HL-60 (cell line): ENCODE results near the gene SAE1.

Experiments used
- POLR2AphosphoS5 ChIP-seq: IDR thresholded peaks from 2 replicates; pipeline ENCODE4 v1.6.1; 2012; ENCODE audit warnings: low read depth
- REST ChIP-seq: IDR thresholded peaks from 2 replicates; pipeline ENCODE4 v1.6.1; 2012; ENCODE audit warnings: low read depth; ENCODE audit not compliant: insufficient replicate concordance
- SPI1 ChIP-seq: IDR thresholded peaks from 2 replicates; pipeline ENCODE4 v1.6.1; 2012; ENCODE audit warnings: low read depth, mild to moderate bottlenecking, borderline replicate concordance
- TF ChIP-seq, protein P1 (sequence below): IDR thresholded peaks from one replicate; pipeline ENCODE4 v1.5.1; 2011; ENCODE audit warnings: low read length, control low read depth, inconsistent platforms; ENCODE audit not compliant: insufficient read depth

GRCh38 chr19:47239610-47240296 lies 109.1 kb downstream of the SAE1 start:
- TF ChIP-seq, protein P1, sequence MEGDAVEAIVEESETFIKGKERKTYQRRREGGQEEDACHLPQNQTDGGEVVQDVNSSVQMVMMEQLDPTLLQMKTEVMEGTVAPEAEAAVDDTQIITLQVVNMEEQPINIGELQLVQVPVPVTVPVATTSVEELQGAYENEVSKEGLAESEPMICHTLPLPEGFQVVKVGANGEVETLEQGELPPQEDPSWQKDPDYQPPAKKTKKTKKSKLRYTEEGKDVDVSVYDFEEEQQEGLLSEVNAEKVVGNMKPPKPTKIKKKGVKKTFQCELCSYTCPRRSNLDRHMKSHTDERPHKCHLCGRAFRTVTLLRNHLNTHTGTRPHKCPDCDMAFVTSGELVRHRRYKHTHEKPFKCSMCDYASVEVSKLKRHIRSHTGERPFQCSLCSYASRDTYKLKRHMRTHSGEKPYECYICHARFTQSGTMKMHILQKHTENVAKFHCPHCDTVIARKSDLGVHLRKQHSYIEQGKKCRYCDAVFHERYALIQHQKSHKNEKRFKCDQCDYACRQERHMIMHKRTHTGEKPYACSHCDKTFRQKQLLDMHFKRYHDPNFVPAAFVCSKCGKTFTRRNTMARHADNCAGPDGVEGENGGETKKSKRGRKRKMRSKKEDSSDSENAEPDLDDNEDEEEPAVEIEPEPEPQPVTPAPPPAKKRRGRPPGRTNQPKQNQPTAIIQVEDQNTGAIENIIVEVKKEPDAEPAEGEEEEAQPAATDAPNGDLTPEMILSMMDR, result no peak
- TF ChIP-seq POLR2AphosphoS5, result no peak
- TF ChIP-seq SPI1, result no peak
- no peak for TF ChIP-seq REST
